ENCODE measurements around the gene TMEM109. TPM values are rescaled to one million over a fixed set of nuclear protein-coding genes. Genes with fewer than 3 reads are reported as not detected.

TMEM109 gene
- 100 to 1,000 TPM; 105 to 130 TPM for total RNA-seq
- polyA plus RNA-seq (ENCODE audit: insufficient read length in 6 of 6): 100 to 1,000 TPM in 1 of 6 donors, 10 to 100 TPM in 5; 82.9 to 100 (median 91.5) TPM
- long read RNA-seq, donor 1, transcript TMEM109-201 (4 exons, 2,413 nt): major isoform, 54 of 62 reads
- long read RNA-seq, donor 1, partial matches to known transcripts: 6 of 62 reads
- long read RNA-seq, donor 1, other reads (novel, unspliced or antisense): 0 of 62 reads
- long read RNA-seq, donor 2, transcript TMEM109-201 (4 exons, 2,413 nt): major isoform, 38 of 50 reads
- long read RNA-seq, donor 2, partial matches to known transcripts: 8 of 50 reads
- long read RNA-seq, donor 2, other reads (novel, unspliced or antisense): 0 of 50 reads
- long read RNA-seq, donor 3, transcript TMEM109-201 (4 exons, 2,413 nt): major isoform, 27 of 45 reads
- long read RNA-seq, donor 3, partial matches to known transcripts: 18 of 45 reads
- long read RNA-seq, donor 3, other reads (novel, unspliced or antisense): 0 of 45 reads
- long read RNA-seq, donor 4, transcript TMEM109-201 (4 exons, 2,413 nt): major isoform, 22 of 34 reads
- long read RNA-seq, donor 4, partial matches to known transcripts: 10 of 34 reads
- long read RNA-seq, donor 4, other reads (novel, unspliced or antisense): 0 of 34 reads
- long read RNA-seq, donor 5, transcript TMEM109-201 (4 exons, 2,413 nt): major isoform, 42 of 54 reads
- long read RNA-seq, donor 5, partial matches to known transcripts: 9 of 54 reads
- long read RNA-seq, donor 5, other reads (novel, unspliced or antisense): 0 of 54 reads
- long read RNA-seq, donor 6, transcript TMEM109-201 (4 exons, 2,413 nt): major isoform, 22 of 23 reads
- long read RNA-seq, donor 6, partial matches to known transcripts: 0 of 23 reads
- long read RNA-seq, donor 6, other reads (novel, unspliced or antisense): 0 of 23 reads
- long read RNA-seq, donor 7, transcript TMEM109-201 (4 exons, 2,413 nt): major isoform, 24 of 34 reads
- long read RNA-seq, donor 7, partial matches to known transcripts: 10 of 34 reads
- long read RNA-seq, donor 7, other reads (novel, unspliced or antisense): 0 of 34 reads
- long read RNA-seq, donor 8, transcript TMEM109-201 (4 exons, 2,413 nt): major isoform, 46 of 53 reads
- long read RNA-seq, donor 8, transcript TMEM109-202 (3 exons, 1,959 nt): minor isoform, 7 of 53 reads
- long read RNA-seq, donor 8, partial matches to known transcripts: 0 of 53 reads
- long read RNA-seq, donor 8, other reads (novel, unspliced or antisense): 0 of 53 reads
- long read RNA-seq, donor 9, partial matches to known transcripts: 0 of 1 reads
- long read RNA-seq, donor 9, other reads (novel, unspliced or antisense): 0 of 1 reads
- long read RNA-seq, donor 10, transcript TMEM109-201 (4 exons, 2,413 nt): major isoform, 28 of 29 reads
- long read RNA-seq, donor 10, partial matches to known transcripts: 0 of 29 reads
- long read RNA-seq, donor 10, other reads (novel, unspliced or antisense): 1 of 29 reads
- long read RNA-seq, donor 11, transcript TMEM109-201 (4 exons, 2,413 nt): major isoform, 8 of 9 reads
- long read RNA-seq, donor 11, partial matches to known transcripts: 0 of 9 reads
- long read RNA-seq, donor 11, other reads (novel, unspliced or antisense): 0 of 9 reads
- long read RNA-seq, donor 12, transcript TMEM109-201 (4 exons, 2,413 nt): major isoform, 24 of 66 reads
- long read RNA-seq, donor 12, partial matches to known transcripts: 41 of 66 reads
- long read RNA-seq, donor 12, other reads (novel, unspliced or antisense): 0 of 66 reads

DNA sequence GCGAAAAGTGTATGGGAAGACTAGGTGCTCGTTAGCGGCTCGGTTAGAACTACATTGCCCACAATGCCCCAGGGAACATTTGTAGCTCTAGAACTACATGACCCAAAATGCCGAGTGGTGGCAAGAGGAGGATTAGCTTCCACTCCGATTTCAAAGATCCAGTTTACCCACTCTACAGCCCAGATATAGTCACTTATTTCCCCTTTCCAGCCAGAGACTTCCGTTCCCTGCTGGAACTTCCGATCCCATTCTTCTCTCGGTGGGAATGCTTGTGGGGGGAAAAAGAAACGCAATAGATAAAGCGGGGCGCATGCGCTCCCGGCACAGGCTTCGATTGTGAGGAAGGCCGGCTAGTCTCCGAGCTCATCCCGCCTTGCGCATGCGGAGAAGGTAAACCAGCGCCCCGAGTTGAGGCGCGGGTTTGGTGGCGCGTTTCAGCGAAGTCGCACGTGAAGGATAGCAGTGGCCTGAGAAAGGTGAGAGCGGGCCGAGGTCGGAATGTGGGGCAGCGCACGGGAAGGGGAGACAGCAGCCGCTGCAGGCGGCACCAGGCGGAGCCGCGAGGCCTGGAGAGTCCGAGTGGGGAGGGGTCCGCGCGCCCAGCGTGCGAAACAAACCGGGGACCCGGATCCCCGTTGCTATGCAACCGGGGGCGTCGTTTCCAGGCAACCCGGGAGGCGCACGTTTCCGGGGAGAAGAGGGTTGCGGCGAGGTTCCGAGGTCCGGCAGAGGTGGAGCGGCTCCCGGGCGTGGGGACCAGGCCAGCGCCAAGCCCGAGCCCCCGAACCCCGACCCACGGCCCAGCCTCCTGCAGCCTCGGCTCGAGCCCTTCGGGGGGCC is at the start of gene TMEM109:
TSS of gene TMEM109 (plus strand) at position 366 of the 840 bp plus-strand sequence. CDS start 5,536 bp downstream, outside the sequence.
- Histone ChIP-seq H3K9me3 (no peaks in the 10 kb centered on the region), H3K4me3 (peak within 1 kb of the TSS; percentile 73 to 74), H3K27ac (peak within 1 kb of the TSS; percentile 88 to 94), H3K4me1 (peaks cover 15 to 60% of the 10 kb centered on the region in 2 donors), H3K36me3 (no peaks in the 10 kb centered on the region), H3K27me3 (no peaks in the 10 kb centered on the region)
- DNase-seq: peak; percentile 91 to 94 (median 93)
- intact Hi-C loops (cut with DNase I): no loop called here
- peak in 1 of 2 donors; percentile 11 for TF ChIP-seq CTCF (IDR thresholded peaks at IDR 0.05)
- peak; percentile 81 for ATAC-seq

GRCh38 chr11:60864856-60865513 is 49.0 kb upstream of the TMEM109 start:
- no peak for ATAC-seq
- H3K4me1 ChIP-seq: no peaks in the 10 kb centered on the region

GRCh38 chr11:60866911-60867870 is 46.8 kb upstream of the TMEM109 start, which contains the start of gene ZP1:
Gene ZP1 (plus strand): TSS chr11:60867542. CDS start chr11:60867562, 20 bp downstream.
- ATAC-seq: peak; percentile 33

More at GRCh38 chr11:60864856-60865513, 49.0 kb upstream of the TMEM109 start:
- intact Hi-C loops (cut with DNase I): no loop called here
- no peak for DNase-seq
- peaks cover 0 to 7% of the 10 kb centered on the region in 2 donors for H3K27me3 ChIP-seq
- H3K9me3 ChIP-seq: no peaks in the 10 kb centered on the region
- H3K36me3 ChIP-seq: no peaks in the 10 kb centered on the region
- TF ChIP-seq CTCF (IDR thresholded peaks at IDR 0.05): no peak
- no peak overlapping the region for H3K4me3 ChIP-seq
- H3K27ac ChIP-seq: no peak overlapping the region

More at GRCh38 chr11:60866911-60867870, 46.8 kb upstream of the TMEM109 start, which contains the start of gene ZP1:
- Histone ChIP-seq H3K36me3 (no peaks in the 10 kb centered on the region), H3K4me1 (peaks cover 0 to 2% of the 10 kb centered on the region in 2 donors), H3K4me3 (no peak within 1 kb of the TSS), H3K9me3 (no peaks in the 10 kb centered on the region), H3K27ac (no peak within 1 kb of the TSS), H3K27me3 (peaks cover 0 to 7% of the 10 kb centered on the region in 2 donors)
- TF ChIP-seq CTCF (IDR thresholded peaks at IDR 0.05): no peak
- DNase-seq: no peak
- intact Hi-C loops (cut with DNase I): no loop called here

All from left lung (tissue), 14 donors.